CD4-positive, alpha-beta memory T cell (primary cell): Measurements from ENCODE around the gene CMTM7. TPM values are rescaled to one million over a fixed set of nuclear protein-coding genes. Genes with fewer than 3 reads are reported as not detected.
A peak's percentile ranks its signal among the peaks of the same experiment; 100 is the strongest.

Source experiments
- CTCF ChIA-PET: fragments of 350-600 bp; sonication (Branson Sonifier 250); formaldehyde crosslinking; loops from one replicate; lab custom pipeline; 2021; ENCODE audit warnings: inconsistent platforms; ENCODE audit not compliant: partially characterized antibody; lab: Charles Lee
- POLR2A ChIA-PET: fragments of 350-600 bp; sonication (Branson Sonifier 250); formaldehyde crosslinking; loops from one replicate; lab custom pipeline; 2021; ENCODE audit not compliant: partially characterized antibody; lab: Charles Lee
- DNase-seq, 5 donors: peaks; one replicate each; pipeline versions ENCODE4 v3.0.0 to v3.0.0-alpha.2; 2020 to 2022; ENCODE audit warnings: mixed read lengths in 1 of 5
- H3K27ac ChIP-seq: one replicate; pipeline ENCODE4 v1.7.0; 2013; ENCODE audit warnings: low read depth, low read length
- H3K27me3 ChIP-seq: 2 replicates; pipeline ENCODE4 v1.7.0; 2013; ENCODE audit warnings: mild to moderate bottlenecking, low read length, moderate library complexity; ENCODE audit not compliant: insufficient read depth
- H3K36me3 ChIP-seq: 2 replicates; pipeline ENCODE4 v1.7.0; 2013; ENCODE audit warnings: mild to moderate bottlenecking, low read length, moderate library complexity; ENCODE audit not compliant: insufficient read depth
- H3K4me1 ChIP-seq: 2 replicates; pipeline ENCODE4 v1.7.0; 2013; ENCODE audit warnings: mild to moderate bottlenecking, low read length, moderate library complexity; ENCODE audit not compliant: insufficient read depth
- H3K4me3 ChIP-seq, 2 donors: one replicate each; pipeline ENCODE4 v1.7.0; 2013; ENCODE audit warnings: low read length in 2 of 2, mild to moderate bottlenecking in 1 of 2
- H3K9me3 ChIP-seq, 2 donors: one replicate each; pipeline ENCODE4 v1.7.0; 2013; ENCODE audit warnings: low read length in 2 of 2, control low read depth in 1 of 2; ENCODE audit not compliant: control insufficient read depth in 1 of 2
- H3K27ac Mint-ChIP-seq, 7 donors: one replicate each; pipeline ENCODE4 v1.8.0; 2020 to 2021; ENCODE audit warnings: mixed read lengths in 7 of 7, mild to moderate bottlenecking in 6 of 7, inconsistent platforms in 3 of 7, moderate library complexity in 3 of 7
- H3K27me3 Mint-ChIP-seq, 2 donors: one replicate each; pipeline ENCODE4 v1.8.0; 2020 to 2021; ENCODE audit warnings: mixed read lengths in 2 of 2
- H3K36me3 Mint-ChIP-seq, 2 donors: one replicate each; pipeline ENCODE4 v1.8.0; 2020 to 2021; ENCODE audit warnings: mixed read lengths in 2 of 2, inconsistent platforms in 1 of 2, mild to moderate bottlenecking in 1 of 2
- H3K4me1 Mint-ChIP-seq, 4 donors: one replicate each; pipeline ENCODE4 v1.8.0; 2020 to 2021; ENCODE audit warnings: mixed read lengths in 4 of 4, mild to moderate bottlenecking in 1 of 4
- H3K4me3 Mint-ChIP-seq, 8 donors: one replicate each; pipeline ENCODE4 v1.8.0; 2020 to 2021; ENCODE audit warnings: mixed read lengths in 8 of 8, mild to moderate bottlenecking in 7 of 8, moderate library complexity in 6 of 8, inconsistent platforms in 3 of 8
- H3K9me3 Mint-ChIP-seq, 8 donors: one replicate each; pipeline ENCODE4 v1.8.0; 2020 to 2021; ENCODE audit warnings: mixed read lengths in 8 of 8, mild to moderate bottlenecking in 5 of 8, inconsistent platforms in 3 of 8, moderate library complexity in 1 of 8
- intact Hi-C: fragments of 100-400 bp; cut with micrococcal nuclease; formaldehyde crosslinking; loops from one replicate; pipeline ENCODE4 v1.15.1; 2023
- polyA plus RNA-seq, 2 donors: library from polyadenylated mRNA; unstranded; fragments of 300-500 nt; fragmentation: Illumina TruSeq; gene quantifications; one replicate each; pipeline ENCODE4 v1.2.3, GENCODE V29; 2021
- total RNA-seq, 2 experiments: library from RNA; stranded (reverse); gene quantifications; one replicate each; pipeline ENCODE4 v1.2.3, GENCODE V29; 2021

CMTM7 gene
- total and polyA plus RNA-seq, 4 experiments from 2014 or later: 44.2 to 137 (median 65.7) TPM

GRCh38 chr3:32392536-32393302, 1.1 kb downstream of the CMTM7 start:
- ChIA-PET POLR2A (interaction anchor here (0.5 to 4.1 kb wide), 16 partner anchors 8 to 109 kb away, joined by 3 to 37 read pairs (median 10); partner anchors contain the start of gene CMTM6), CTCF (interaction anchor here (5.0 to 12.3 kb wide), 2 partner anchors 19 to 77 kb away, joined by 69 to 208 read pairs; no protein-coding TSS in a partner anchor)
- H3K9me3 ChIP-seq: no peaks in the 10 kb centered on the region
- no peaks in the 10 kb centered on the region for H3K27me3 ChIP-seq
- H3K4me1 Mint-ChIP-seq: peaks cover 37 to 63% (median 47%) of the 10 kb centered on the region in 4 donors
- H3K4me1 ChIP-seq: peaks cover 59% of the 10 kb centered on the region
- H3K36me3 Mint-ChIP-seq: peaks cover 0 to 7% of the 10 kb centered on the region in 2 donors
- H3K4me3 ChIP-seq: peak overlapping the region; percentile 13 to 75
- no peaks in the 10 kb centered on the region for H3K27me3 Mint-ChIP-seq
- H3K4me3 Mint-ChIP-seq: peak overlapping the region; percentile 95 to 99 (median 97)
- H3K9me3 Mint-ChIP-seq: peaks cover 0 to 3% (median 0%) of the 10 kb centered on the region in 8 donors
- DNase-seq: peak in 3 of 5 donors; percentile 34 to 54 (median 35)
- peak overlapping the region; percentile 74 to 98 (median 96) for H3K27ac Mint-ChIP-seq
- intact Hi-C loops: loop anchor here (1.0 to 5.0 kb wide), 4 partner anchors 9 to 292 kb away; partner anchors contain the start of gene CNOT10
- no peaks in the 10 kb centered on the region for H3K36me3 ChIP-seq
- peak overlapping the region; percentile 76 for H3K27ac ChIP-seq

- Histone ChIP-seq H3K27ac (peak overlapping the region; percentile 17), H3K27me3 (no peaks in the 10 kb centered on the region), H3K4me1 (peaks cover 75% of the 10 kb centered on the region), H3K36me3 (no peaks in the 10 kb centered on the region), H3K9me3 (no peaks in the 10 kb centered on the region), H3K4me3 (no peak overlapping the region)
- DNase-seq: peak in 1 of 5 donors; percentile 8
- peaks cover 0 to 7% of the 10 kb centered on the region in 2 donors for H3K36me3 Mint-ChIP-seq
- peaks cover 53 to 79% (median 64%) of the 10 kb centered on the region in 4 donors for H3K4me1 Mint-ChIP-seq
- CTCF ChIA-PET: interaction anchor here (1.0 to 12.3 kb wide), 11 partner anchors 9 to 219 kb away, joined by 3 to 208 read pairs (median 5); no protein-coding TSS in a partner anchor
- POLR2A ChIA-PET: interaction anchor here (0.7 to 3.4 kb wide), 8 partner anchors 19 to 75 kb away, joined by 3 to 25 read pairs (median 6); no protein-coding TSS in a partner anchor
- peak overlapping the region in 1 of 8 donors; percentile 18 for H3K4me3 Mint-ChIP-seq
- peaks cover 0 to 3% (median 0%) of the 10 kb centered on the region in 8 donors for H3K9me3 Mint-ChIP-seq
- H3K27ac Mint-ChIP-seq: peak overlapping the region; percentile 62 to 96 (median 89)
- intact Hi-C loops: no loop called here
- no peaks in the 10 kb centered on the region for H3K27me3 Mint-ChIP-seq
Measured at GRCh38 chr3:32395496-32395895, 3.8 kb downstream of the CMTM7 start.

- Histone ChIP-seq H3K27me3 (no peaks in the 10 kb centered on the region), H3K4me1 (peaks cover 81% of the 10 kb centered on the region), H3K36me3 (no peaks in the 10 kb centered on the region), H3K9me3 (no peaks in the 10 kb centered on the region), H3K4me3 (no peak overlapping the region), H3K27ac (no peak overlapping the region)
- no peaks in the 10 kb centered on the region for H3K27me3 Mint-ChIP-seq
- ChIA-PET CTCF (interaction anchor here (0.7 to 12.3 kb wide), 12 partner anchors 10 to 222 kb away, joined by 3 to 208 read pairs (median 4); no protein-coding TSS in a partner anchor), POLR2A (interaction anchor here (1.0 to 1.4 kb wide), 2 partner anchors 65 to 96 kb away, joined by 4 to 5 read pairs; no protein-coding TSS in a partner anchor)
- H3K9me3 Mint-ChIP-seq: no peaks in the 10 kb centered on the region
- H3K36me3 Mint-ChIP-seq: peaks cover 0 to 3% of the 10 kb centered on the region in 2 donors
- H3K4me1 Mint-ChIP-seq: peaks cover 55 to 81% (median 68%) of the 10 kb centered on the region in 4 donors
- intact Hi-C loops: no loop called here
- DNase-seq: no peak
- peak overlapping the region in 6 of 7 donors; percentile 4 to 95 (median 64) for H3K27ac Mint-ChIP-seq
- no peak overlapping the region for H3K4me3 Mint-ChIP-seq
Measured at GRCh38 chr3:32397941-32398340, 6.3 kb downstream of the CMTM7 start.

GRCh38 chr3:32398531-32398930, 6.9 kb downstream of the CMTM7 start:
- Histone ChIP-seq H3K4me3 (no peak overlapping the region), H3K27ac (no peak overlapping the region), H3K36me3 (no peaks in the 10 kb centered on the region), H3K4me1 (peaks cover 81% of the 10 kb centered on the region), H3K9me3 (no peaks in the 10 kb centered on the region), H3K27me3 (no peaks in the 10 kb centered on the region)
- POLR2A ChIA-PET: interaction anchor here (0.7 to 1.4 kb wide), 3 partner anchors 16 to 97 kb away, joined by 3 to 5 read pairs (median 4); no protein-coding TSS in a partner anchor
- H3K27me3 Mint-ChIP-seq: no peaks in the 10 kb centered on the region
- H3K36me3 Mint-ChIP-seq: peaks cover under 1 to 3% of the 10 kb centered on the region in 2 donors
- peak overlapping the region in 4 of 8 donors; percentile 1 to 71 (median 14) for H3K4me3 Mint-ChIP-seq
- CTCF ChIA-PET: interaction anchor here (0.8 to 12.3 kb wide), 11 partner anchors 10 to 222 kb away, joined by 3 to 208 read pairs (median 6); no protein-coding TSS in a partner anchor
- H3K4me1 Mint-ChIP-seq: peaks cover 55 to 81% (median 68%) of the 10 kb centered on the region in 4 donors
- no peaks in the 10 kb centered on the region for H3K9me3 Mint-ChIP-seq
- peak in 1 of 5 donors; percentile 15 for DNase-seq
- H3K27ac Mint-ChIP-seq: peak overlapping the region; percentile 33 to 95 (median 85)
- intact Hi-C loops: no loop called here

DNA sequence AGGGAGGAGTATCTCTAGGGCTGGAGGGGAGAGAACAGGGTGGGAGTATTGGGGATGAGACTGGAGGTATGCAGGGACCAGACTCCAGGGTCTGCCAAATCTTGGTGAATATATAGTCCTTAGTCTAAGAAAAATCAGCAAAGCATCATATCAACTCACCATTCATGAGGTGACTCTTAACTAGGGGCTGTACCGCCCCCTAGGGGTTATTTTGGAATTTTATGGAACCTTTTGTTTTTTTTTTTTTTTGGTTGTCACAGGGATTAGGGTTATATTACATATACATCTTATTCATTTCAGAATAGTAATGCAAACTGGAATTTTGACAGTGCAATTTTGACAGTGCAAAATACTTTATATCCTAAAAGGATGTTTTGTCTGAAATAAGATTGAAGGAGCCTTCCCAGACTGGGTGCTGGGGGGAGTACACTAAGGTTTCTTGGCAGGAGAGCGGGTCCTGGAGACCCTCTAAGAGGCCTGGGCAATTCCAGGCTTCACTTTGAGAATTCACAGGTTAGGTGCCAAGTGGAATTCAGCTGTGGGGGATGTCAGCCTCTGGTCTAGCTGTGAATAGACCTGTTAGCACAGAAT, 7.5 kb downstream of the CMTM7 start:
- no peaks in the 10 kb centered on the region for H3K9me3 Mint-ChIP-seq
- ChIA-PET POLR2A (interaction anchor here (2.2 kb wide), 2 partner anchors 8 to 39 kb away, joined by 9 to 10 read pairs; partner anchors contain the start of gene CMTM7), CTCF (interaction anchor here (0.9 to 12.3 kb wide), 9 partner anchors 8 to 223 kb away, joined by 3 to 208 read pairs (median 7); partner anchors contain the start of gene CMTM7)
- peaks cover 3 to 5% of the 10 kb centered on the region in 2 donors for H3K36me3 Mint-ChIP-seq
- peak overlapping the region; percentile 33 for H3K27ac ChIP-seq
- H3K27me3 Mint-ChIP-seq: no peaks in the 10 kb centered on the region
- H3K4me1 Mint-ChIP-seq: peaks cover 52 to 81% (median 67%) of the 10 kb centered on the region in 4 donors
- peaks cover 80% of the 10 kb centered on the region for H3K4me1 ChIP-seq
- H3K4me3 ChIP-seq: no peak overlapping the region
- H3K36me3 ChIP-seq: no peaks in the 10 kb centered on the region
- H3K27ac Mint-ChIP-seq: peak overlapping the region; percentile 33 to 95 (median 85)
- H3K27me3 ChIP-seq: no peaks in the 10 kb centered on the region
- H3K9me3 ChIP-seq: no peaks in the 10 kb centered on the region
- peak; percentile 46 to 77 (median 70) for DNase-seq
- peak overlapping the region in 5 of 8 donors; percentile 1 to 71 (median 44) for H3K4me3 Mint-ChIP-seq
- intact Hi-C loops: loop anchor here (1.0 kb wide), 4 partner anchors 24 to 222 kb away; no protein-coding TSS in a partner anchor

GRCh38 chr3:32401126-32401525, 9.5 kb downstream of the CMTM7 start:
- DNase-seq: peak in 1 of 5 donors; percentile 31
- Mint-ChIP-seq H3K36me3 (peaks cover 14 to 20% of the 10 kb centered on the region in 2 donors), H3K4me3 (peak overlapping the region; percentile 80 to 95 (median 92)), H3K9me3 (no peaks in the 10 kb centered on the region), H3K27ac (peak overlapping the region; percentile 91 to 99 (median 98)), H3K27me3 (no peaks in the 10 kb centered on the region), H3K4me1 (peaks cover 49 to 82% (median 65%) of the 10 kb centered on the region in 4 donors)
- POLR2A ChIA-PET: interaction anchor here (1.2 to 2.6 kb wide), 9 partner anchors 10 to 68 kb away, joined by 4 to 12 read pairs (median 9); partner anchors contain the start of gene CMTM7
- H3K4me1 ChIP-seq: peaks cover 74% of the 10 kb centered on the region
- intact Hi-C loops: loop anchor here (1.0 to 2.0 kb wide), 3 partner anchors 9 to 60 kb away; no protein-coding TSS in a partner anchor
- no peaks in the 10 kb centered on the region for H3K27me3 ChIP-seq
- no peaks in the 10 kb centered on the region for H3K36me3 ChIP-seq
- H3K27ac ChIP-seq: peak overlapping the region; percentile 84
- H3K4me3 ChIP-seq: peak overlapping the region; percentile 61 to 68
- CTCF ChIA-PET: interaction anchor here (1.1 to 12.3 kb wide), 11 partner anchors 10 to 225 kb away, joined by 3 to 208 read pairs (median 7); partner anchors contain the start of gene CMTM7
- H3K9me3 ChIP-seq: no peaks in the 10 kb centered on the region
